IMR-90 (cell line): ENCODE data around the gene SYNE1.
A peak's percentile ranks its signal among the peaks of the same experiment; 100 is the strongest.

Experiments
- CEBPB ChIP-seq: IDR thresholded peaks from 2 replicates; pipeline ENCODE4 v1.6.1; 2012; ENCODE audit warnings: low read depth, low read length, improper control_type of control experiment
- CHD1 ChIP-seq: IDR thresholded peaks from 2 replicates; pipeline ENCODE4 v1.6.1; 2012; ENCODE audit warnings: low read depth, low read length, improper control_type of control experiment
- FOS ChIP-seq: fragments of 150-350 bp; IDR thresholded peaks from 2 replicates; pipeline ENCODE4 v1.6.1; 2016; ENCODE audit warnings: low read depth, low read length
- MAFK ChIP-seq: IDR thresholded peaks from 2 replicates; pipeline ENCODE4 v1.6.1; 2012; ENCODE audit warnings: low read depth, low read length, improper control_type of control experiment
- MXI1 ChIP-seq: IDR thresholded peaks from 2 replicates; pipeline ENCODE4 v1.6.1; 2012; ENCODE audit warnings: low read depth, mild to moderate bottlenecking, low read length, moderate library complexity, borderline replicate concordance
- NFE2L2 ChIP-seq: fragments of 150-350 bp; IDR thresholded peaks from 2 replicates; pipeline ENCODE4 v1.6.1; 2016; ENCODE audit warnings: low read depth, mild to moderate bottlenecking, low read length
- POLR2A ChIP-seq: IDR thresholded peaks from 2 replicates; pipeline ENCODE4 v1.6.1; 2012; ENCODE audit warnings: mild to moderate bottlenecking, low read depth, low read length
- RAD21 ChIP-seq: IDR thresholded peaks from 2 replicates; pipeline ENCODE4 v1.6.1; 2012; ENCODE audit warnings: low read length, improper control_type of control experiment
- RCOR1 ChIP-seq: IDR thresholded peaks from 2 replicates; pipeline ENCODE4 v1.6.1; 2012; ENCODE audit warnings: mild to moderate bottlenecking, low read length, improper control_type of control experiment; ENCODE audit not compliant: insufficient replicate concordance
- RFX5 ChIP-seq: IDR thresholded peaks from 2 replicates; pipeline ENCODE4 v1.8.0; 2012; ENCODE audit warnings: low read depth, mild to moderate bottlenecking, low read length, moderate library complexity
- SMC3 ChIP-seq: fragments of 150-350 bp; IDR thresholded peaks from 2 replicates; pipeline ENCODE4 v1.6.1; 2016; ENCODE audit warnings: low read depth, mild to moderate bottlenecking, antibody characterized with exemption, low read length, moderate library complexity
- TF ChIP-seq, protein P1 (sequence below): conservative IDR thresholded peaks from 2 replicates; pipeline ENCODE4 v1.5.1; 2012; ENCODE audit warnings: mild to moderate bottlenecking, low read depth, low read length, improper control_type of control experiment
- TF ChIP-seq, protein P2 (sequence below): fragments of 150-350 bp; IDR thresholded peaks from 2 replicates; pipeline ENCODE4 v1.6.1; 2016; ENCODE audit warnings: low read depth, mild to moderate bottlenecking, low read length, moderate library complexity, borderline replicate concordance
- TF ChIP-seq, protein P3 (sequence below): fragments of 150-350 bp; IDR thresholded peaks from 2 replicates; pipeline ENCODE4 v1.6.1; 2017; ENCODE audit warnings: mild to moderate bottlenecking, antibody characterized with exemption, low read length, low read depth

DNA sequence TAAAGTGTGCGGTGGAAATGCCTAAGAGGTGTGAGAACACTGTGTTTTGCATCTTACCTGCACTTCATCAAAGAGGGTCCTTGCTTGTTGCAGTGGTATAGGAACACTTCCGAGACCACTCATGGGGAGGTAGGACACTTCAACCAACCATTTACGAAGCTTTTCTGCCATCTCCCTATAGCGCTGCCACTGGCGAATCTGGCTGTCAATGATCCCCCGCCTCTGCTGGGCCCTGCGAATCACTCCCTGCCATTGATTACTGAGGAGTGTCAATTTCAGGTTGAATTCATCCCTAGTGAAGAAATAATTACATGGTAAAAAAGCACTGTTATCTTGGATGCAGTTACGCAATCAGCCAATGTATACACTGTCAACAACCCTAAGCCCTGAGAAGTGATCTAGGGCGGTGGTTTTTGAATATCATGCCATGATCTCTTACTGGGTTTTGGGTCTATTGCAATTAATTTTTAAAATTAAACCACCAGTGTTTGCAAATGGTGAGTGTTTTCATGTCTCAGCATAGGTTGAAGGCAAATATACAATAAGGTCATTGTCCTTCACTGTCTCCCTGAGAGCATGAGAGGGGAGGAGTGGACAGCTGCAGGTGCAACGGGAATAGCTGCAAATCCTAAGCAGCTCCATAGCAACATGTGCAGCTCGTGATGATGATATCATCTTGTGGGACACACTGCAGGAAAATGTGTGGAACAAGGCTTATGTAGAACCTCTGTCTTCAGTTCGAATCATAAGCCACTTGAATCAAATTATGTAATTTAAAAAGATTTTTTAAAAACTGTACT lies 429.0 kb downstream of the SYNE1 start:
- TF ChIP-seq CHD1 (no peak), RAD21 (no peak), POLR2A (no peak), MXI1 (no peak), SMC3 (no peak), CEBPB (peak; percentile 86), RFX5 (no peak), RCOR1 (no peak), MAFK (no peak), NFE2L2 (no peak), FOS (no peak)
- TF ChIP-seq, protein P1, sequence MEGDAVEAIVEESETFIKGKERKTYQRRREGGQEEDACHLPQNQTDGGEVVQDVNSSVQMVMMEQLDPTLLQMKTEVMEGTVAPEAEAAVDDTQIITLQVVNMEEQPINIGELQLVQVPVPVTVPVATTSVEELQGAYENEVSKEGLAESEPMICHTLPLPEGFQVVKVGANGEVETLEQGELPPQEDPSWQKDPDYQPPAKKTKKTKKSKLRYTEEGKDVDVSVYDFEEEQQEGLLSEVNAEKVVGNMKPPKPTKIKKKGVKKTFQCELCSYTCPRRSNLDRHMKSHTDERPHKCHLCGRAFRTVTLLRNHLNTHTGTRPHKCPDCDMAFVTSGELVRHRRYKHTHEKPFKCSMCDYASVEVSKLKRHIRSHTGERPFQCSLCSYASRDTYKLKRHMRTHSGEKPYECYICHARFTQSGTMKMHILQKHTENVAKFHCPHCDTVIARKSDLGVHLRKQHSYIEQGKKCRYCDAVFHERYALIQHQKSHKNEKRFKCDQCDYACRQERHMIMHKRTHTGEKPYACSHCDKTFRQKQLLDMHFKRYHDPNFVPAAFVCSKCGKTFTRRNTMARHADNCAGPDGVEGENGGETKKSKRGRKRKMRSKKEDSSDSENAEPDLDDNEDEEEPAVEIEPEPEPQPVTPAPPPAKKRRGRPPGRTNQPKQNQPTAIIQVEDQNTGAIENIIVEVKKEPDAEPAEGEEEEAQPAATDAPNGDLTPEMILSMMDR = no peak
- TF ChIP-seq, protein P2, sequence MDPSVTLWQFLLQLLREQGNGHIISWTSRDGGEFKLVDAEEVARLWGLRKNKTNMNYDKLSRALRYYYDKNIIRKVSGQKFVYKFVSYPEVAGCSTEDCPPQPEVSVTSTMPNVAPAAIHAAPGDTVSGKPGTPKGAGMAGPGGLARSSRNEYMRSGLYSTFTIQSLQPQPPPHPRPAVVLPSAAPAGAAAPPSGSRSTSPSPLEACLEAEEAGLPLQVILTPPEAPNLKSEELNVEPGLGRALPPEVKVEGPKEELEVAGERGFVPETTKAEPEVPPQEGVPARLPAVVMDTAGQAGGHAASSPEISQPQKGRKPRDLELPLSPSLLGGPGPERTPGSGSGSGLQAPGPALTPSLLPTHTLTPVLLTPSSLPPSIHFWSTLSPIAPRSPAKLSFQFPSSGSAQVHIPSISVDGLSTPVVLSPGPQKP = no peak
- TF ChIP-seq, protein P3, sequence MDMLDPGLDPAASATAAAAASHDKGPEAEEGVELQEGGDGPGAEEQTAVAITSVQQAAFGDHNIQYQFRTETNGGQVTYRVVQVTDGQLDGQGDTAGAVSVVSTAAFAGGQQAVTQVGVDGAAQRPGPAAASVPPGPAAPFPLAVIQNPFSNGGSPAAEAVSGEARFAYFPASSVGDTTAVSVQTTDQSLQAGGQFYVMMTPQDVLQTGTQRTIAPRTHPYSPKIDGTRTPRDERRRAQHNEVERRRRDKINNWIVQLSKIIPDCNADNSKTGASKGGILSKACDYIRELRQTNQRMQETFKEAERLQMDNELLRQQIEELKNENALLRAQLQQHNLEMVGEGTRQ = no peak
